ENCODE measurements around the gene HYOU1.
A peak's percentile ranks its signal among the peaks of the same experiment; 100 is the strongest.
"Not testable (repeated sequence)": the region's sequence is repeated elsewhere in the genome, so short reads cannot be mapped to it uniquely, and the experiment has no call there.

HYOU1 gene

DNA sequence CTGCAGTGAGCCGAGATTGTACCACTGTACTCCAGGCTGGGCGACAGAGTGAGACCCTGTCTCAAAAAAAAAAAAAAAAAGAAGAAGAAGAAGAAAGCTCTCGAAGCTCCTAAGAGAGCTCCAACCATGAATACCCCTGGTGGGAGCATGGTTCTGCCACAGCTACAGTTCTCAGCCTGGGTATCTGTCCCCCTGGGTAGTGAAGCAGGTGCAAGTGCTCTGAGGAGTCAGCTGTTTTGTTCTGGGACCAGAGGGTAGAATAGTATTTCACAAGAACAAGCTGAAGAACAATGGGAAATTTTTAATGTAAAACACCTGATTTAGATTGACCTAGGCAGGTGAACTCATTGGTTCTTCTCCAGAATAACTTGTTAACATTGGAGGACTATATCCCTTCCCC is 4.3 kb upstream of the HYOU1 start:
- H3K27ac ChIP-seq, result no peak overlapping the region
- TF ChIP-seq, protein P1, sequence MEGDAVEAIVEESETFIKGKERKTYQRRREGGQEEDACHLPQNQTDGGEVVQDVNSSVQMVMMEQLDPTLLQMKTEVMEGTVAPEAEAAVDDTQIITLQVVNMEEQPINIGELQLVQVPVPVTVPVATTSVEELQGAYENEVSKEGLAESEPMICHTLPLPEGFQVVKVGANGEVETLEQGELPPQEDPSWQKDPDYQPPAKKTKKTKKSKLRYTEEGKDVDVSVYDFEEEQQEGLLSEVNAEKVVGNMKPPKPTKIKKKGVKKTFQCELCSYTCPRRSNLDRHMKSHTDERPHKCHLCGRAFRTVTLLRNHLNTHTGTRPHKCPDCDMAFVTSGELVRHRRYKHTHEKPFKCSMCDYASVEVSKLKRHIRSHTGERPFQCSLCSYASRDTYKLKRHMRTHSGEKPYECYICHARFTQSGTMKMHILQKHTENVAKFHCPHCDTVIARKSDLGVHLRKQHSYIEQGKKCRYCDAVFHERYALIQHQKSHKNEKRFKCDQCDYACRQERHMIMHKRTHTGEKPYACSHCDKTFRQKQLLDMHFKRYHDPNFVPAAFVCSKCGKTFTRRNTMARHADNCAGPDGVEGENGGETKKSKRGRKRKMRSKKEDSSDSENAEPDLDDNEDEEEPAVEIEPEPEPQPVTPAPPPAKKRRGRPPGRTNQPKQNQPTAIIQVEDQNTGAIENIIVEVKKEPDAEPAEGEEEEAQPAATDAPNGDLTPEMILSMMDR (IDR thresholded peaks at IDR 0.05), result no peak
- no peaks in the 10 kb centered on the region for H3K9me3 ChIP-seq
- H3K4me1 ChIP-seq (ENCODE audit: control insufficient read depth in 1 of 2, insufficient read depth in 1 of 2, low read depth in 1 of 2, low read length in 1 of 2), result peaks cover 21 to 23% of the 10 kb centered on the region in 2 experiments
- H3K27me3 ChIP-seq, result no peaks in the 10 kb centered on the region
- no peak overlapping the region for H3K4me3 ChIP-seq (ENCODE audit: low read depth in 1 of 2, low read length in 1 of 2)
- H3K36me3 ChIP-seq, result no peaks in the 10 kb centered on the region

DNA sequence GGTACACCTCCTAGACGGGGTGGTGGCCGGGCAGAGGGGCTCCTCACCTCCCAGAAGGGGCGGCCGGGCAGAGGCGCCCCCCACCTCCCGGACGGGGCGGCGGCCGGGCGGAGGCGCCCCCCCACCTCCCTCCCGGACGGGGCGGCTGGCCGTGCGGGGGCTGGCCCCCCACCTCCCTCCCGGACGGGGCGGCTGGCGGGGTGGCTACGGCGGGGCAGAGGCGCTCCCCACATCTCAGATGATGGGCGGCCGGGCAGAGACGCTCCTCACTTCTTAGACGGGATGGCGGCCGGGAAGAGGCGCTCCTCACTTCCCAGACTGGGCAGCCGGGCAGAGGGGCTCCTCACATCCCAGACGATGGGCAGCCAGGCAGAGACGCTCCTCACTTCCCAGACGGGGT is 2.1 kb upstream of the HYOU1 start:
- H3K9me3 ChIP-seq; H3K27ac ChIP-seq; H3K27me3 ChIP-seq; H3K4me3 ChIP-seq (ENCODE audit: low read depth in 1 of 2, low read length in 1 of 2); H3K36me3 ChIP-seq: not testable (repeated sequence)
- H3K4me1 ChIP-seq (ENCODE audit: control insufficient read depth in 1 of 2, insufficient read depth in 1 of 2, low read depth in 1 of 2, low read length in 1 of 2), result peaks cover 20% of the 10 kb centered on the region in 2 experiments

DNA sequence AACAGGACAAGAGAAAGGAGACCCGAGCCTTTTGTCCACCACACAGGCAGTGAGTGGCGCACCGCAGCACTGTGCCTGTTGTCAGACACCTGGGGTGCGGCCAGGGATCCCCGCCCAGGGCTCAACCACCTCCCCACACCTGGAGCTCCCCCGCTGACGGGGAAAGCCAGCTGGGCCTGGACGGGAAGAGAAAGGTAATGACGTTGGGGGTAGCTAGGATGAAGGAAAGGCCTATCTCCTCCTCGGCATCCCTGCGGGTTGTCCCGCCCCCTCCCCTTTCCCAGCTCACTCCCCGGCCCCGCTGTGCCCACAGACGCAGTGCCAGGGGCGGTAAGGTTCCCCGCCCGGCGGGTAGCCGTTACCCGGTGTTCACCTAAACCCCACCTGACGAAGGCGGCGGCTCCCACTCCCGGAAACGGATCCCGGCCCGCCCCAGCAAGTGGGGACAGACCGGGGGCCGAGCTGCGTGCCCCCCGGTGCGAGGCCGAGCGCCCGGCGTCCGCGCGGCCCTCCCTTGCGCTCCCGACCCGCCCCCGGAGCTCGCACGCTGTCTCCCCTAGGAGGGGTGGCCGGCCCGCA is 495 bp downstream of the HYOU1 start:
- Histone ChIP-seq H3K27ac (peak overlapping the region; percentile 91), H3K36me3 (peaks cover 28% of the 10 kb centered on the region), H3K9me3 (no peaks in the 10 kb centered on the region), H3K4me1 (ENCODE audit: control insufficient read depth in 1 of 2, insufficient read depth in 1 of 2, low read depth in 1 of 2, low read length in 1 of 2) (peaks cover 20% of the 10 kb centered on the region in 2 experiments), H3K4me3 (ENCODE audit: low read depth in 1 of 2, low read length in 1 of 2) (peak overlapping the region; percentile 74 to 98), H3K27me3 (no peaks in the 10 kb centered on the region)
- TF ChIP-seq, protein P1 (IDR thresholded peaks at IDR 0.05), result no peak

DNA sequence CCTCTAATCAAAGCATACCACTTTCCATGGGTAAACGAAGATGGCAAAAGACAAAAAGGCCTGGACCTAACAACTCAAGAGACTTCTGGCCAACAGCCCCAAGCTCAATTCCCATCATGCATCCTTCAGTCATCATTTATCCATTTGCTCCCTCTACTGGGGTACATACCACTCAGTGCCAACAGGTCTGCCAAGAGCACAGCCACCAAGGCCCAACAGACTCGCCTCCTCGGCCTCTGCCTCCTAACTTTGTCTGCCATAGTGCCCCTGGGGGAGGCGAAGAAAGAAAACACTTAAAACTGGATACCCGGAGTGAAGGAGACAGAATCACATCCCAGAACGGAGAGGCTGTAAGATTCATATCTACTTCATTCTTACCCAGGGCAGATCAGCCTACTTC is 1.1 kb downstream of the HYOU1 start:
- H3K4me3 ChIP-seq (ENCODE audit: low read depth in 1 of 2, low read length in 1 of 2), result peak overlapping the region; percentile 74 to 98
- H3K9me3 ChIP-seq, result no peaks in the 10 kb centered on the region
- H3K27ac ChIP-seq, result peak overlapping the region; percentile 91
- H3K27me3 ChIP-seq, result no peaks in the 10 kb centered on the region
- peaks cover 20% of the 10 kb centered on the region in 2 experiments for H3K4me1 ChIP-seq (ENCODE audit: control insufficient read depth in 1 of 2, insufficient read depth in 1 of 2, low read depth in 1 of 2, low read length in 1 of 2)
- TF ChIP-seq, protein P1 (IDR thresholded peaks at IDR 0.05), result no peak
- H3K36me3 ChIP-seq, result peaks cover 34% of the 10 kb centered on the region

DNA sequence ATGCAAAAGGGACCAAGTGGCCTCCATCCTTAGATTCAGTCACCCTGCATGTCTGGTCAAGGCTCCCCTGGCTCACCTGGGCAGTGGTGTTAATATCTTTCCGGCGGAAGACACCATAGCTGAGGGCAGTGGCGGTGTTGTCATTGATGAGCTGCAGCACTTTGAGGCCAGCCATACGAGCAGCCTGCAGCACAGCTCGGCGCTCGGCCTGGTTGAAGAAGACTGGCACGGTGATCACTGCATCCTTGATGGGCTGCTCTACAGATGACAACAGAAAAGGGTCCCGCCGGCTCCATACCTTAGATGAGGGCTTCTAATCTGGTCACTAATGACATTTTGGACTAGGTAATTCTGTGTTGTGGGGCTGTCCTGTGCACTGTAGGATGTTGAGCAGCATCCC is 2.6 kb downstream of the HYOU1 start:
- no peak overlapping the region for H3K27ac ChIP-seq
- peaks cover 45% of the 10 kb centered on the region for H3K36me3 ChIP-seq

GRCh38 chr11:119052163-119052814 is 4.7 kb downstream of the HYOU1 start:
- TF ChIP-seq, protein P1 (IDR thresholded peaks at IDR 0.05), result no peak
- Histone ChIP-seq H3K9me3 (no peaks in the 10 kb centered on the region), H3K4me1 (ENCODE audit: control insufficient read depth in 1 of 2, insufficient read depth in 1 of 2, low read depth in 1 of 2, low read length in 1 of 2) (peaks cover 10 to 13% of the 10 kb centered on the region in 2 experiments), H3K27ac (no peak overlapping the region), H3K4me3 (ENCODE audit: low read depth in 1 of 2, low read length in 1 of 2) (no peak overlapping the region), H3K27me3 (no peaks in the 10 kb centered on the region), H3K36me3 (peaks cover 67% of the 10 kb centered on the region)

More for the DNA sequence above, 2.6 kb downstream of the HYOU1 start:
- Histone ChIP-seq H3K4me3 (ENCODE audit: low read depth in 1 of 2, low read length in 1 of 2) (no peak overlapping the region), H3K4me1 (ENCODE audit: control insufficient read depth in 1 of 2, insufficient read depth in 1 of 2, low read depth in 1 of 2, low read length in 1 of 2) (peaks cover 20% of the 10 kb centered on the region in 2 experiments), H3K9me3 (no peaks in the 10 kb centered on the region), H3K27me3 (no peaks in the 10 kb centered on the region)
- TF ChIP-seq, protein P1 (IDR thresholded peaks at IDR 0.05), result no peak
